ENCODE measurements around the gene CIDEC.
"Not testable (repeated sequence)": the region's sequence is repeated elsewhere in the genome, so short reads cannot be mapped to it uniquely, and the experiment has no call there.

The CIDEC gene

DNA sequence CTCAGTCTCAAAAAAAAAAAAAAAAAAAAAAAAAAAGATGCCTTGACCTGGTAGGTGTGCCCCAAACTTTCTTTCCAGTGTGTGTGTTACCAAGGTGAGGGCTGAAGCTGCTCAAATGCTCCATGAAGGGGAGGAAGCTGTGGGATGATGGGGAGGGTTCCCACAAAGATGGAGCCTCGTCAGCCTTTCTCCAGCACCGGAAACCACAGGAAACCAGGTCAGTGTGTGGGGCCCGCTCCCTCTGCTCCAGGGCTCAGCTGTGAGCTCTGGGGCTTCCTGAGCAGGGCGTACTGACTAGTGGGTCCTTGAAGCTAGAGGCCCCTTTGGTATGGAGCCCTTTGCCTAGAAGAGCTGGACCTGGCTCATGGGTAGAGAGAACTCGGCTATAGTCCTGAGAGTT, 21.9 kb upstream of the CIDEC start:
- DNase-seq (ENCODE audit: low read depth), result no peak
- H3K4me3 ChIP-seq (ENCODE audit: low read depth, low read length), result no peak overlapping the region
- in situ Hi-C loops (cut with HindIII; ENCODE audit: low sequenced_read_pairs), result no loop called here
- TF ChIP-seq, protein P1, sequence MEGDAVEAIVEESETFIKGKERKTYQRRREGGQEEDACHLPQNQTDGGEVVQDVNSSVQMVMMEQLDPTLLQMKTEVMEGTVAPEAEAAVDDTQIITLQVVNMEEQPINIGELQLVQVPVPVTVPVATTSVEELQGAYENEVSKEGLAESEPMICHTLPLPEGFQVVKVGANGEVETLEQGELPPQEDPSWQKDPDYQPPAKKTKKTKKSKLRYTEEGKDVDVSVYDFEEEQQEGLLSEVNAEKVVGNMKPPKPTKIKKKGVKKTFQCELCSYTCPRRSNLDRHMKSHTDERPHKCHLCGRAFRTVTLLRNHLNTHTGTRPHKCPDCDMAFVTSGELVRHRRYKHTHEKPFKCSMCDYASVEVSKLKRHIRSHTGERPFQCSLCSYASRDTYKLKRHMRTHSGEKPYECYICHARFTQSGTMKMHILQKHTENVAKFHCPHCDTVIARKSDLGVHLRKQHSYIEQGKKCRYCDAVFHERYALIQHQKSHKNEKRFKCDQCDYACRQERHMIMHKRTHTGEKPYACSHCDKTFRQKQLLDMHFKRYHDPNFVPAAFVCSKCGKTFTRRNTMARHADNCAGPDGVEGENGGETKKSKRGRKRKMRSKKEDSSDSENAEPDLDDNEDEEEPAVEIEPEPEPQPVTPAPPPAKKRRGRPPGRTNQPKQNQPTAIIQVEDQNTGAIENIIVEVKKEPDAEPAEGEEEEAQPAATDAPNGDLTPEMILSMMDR (IDR thresholded peaks at IDR 0.05; ENCODE audit: low read depth, low read length, missing control alignments), result no peak

DNA sequence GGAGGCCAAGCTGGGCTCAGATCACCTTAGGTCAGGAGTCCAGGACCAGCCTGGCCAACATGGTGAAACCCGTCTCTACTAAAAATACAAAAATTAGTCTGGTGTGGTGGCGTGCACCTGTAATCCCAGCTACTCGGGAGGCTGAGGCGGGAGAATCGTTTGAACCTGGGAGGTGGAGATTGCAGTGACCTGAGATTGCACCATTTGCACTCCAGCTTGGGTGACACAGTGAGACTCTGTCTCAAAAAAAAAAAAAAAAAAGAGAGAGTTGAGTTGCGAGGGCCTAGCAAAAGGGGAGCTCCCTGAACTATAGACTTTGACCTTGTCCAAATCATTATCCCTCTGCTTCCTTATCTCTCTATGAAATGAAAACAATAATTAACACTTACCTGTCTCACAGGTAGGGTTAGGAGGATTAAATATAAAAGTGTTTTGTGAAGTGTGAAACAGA, 20.9 kb upstream of the CIDEC start:
- H3K4me3 ChIP-seq (ENCODE audit: low read depth, low read length); DNase-seq (ENCODE audit: low read depth); in situ Hi-C loops (cut with HindIII; ENCODE audit: low sequenced_read_pairs): not testable (repeated sequence)

DNA sequence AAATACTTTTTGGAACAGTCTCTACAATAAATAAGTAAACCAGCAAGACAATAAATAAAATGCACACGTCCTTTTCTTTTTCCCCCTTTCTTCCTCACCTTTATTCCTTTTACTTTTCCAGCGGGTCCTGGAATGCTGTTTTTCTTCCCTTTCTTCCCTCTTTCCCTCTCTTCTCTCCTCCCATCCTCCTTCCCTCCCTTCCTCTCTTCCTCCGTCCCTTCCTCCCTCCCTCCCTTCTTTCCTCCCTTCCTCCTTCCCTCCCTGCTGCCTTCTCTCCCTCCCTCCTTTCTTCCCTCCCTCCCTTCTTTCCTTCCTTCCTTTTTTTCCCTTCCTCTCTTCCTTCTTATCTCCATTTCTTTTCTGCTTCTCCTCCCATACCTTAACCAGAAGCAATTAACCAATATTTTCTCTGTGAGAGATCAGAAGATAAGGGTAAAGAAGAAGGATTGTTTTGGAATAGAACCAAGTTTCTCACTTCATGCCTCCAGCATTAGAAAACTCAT, 19.3 kb upstream of the CIDEC start:
- H3K4me3 ChIP-seq (ENCODE audit: low read depth, low read length), result no peak overlapping the region
- TF ChIP-seq, protein P1 (IDR thresholded peaks at IDR 0.05; ENCODE audit: low read depth, low read length, missing control alignments), result no peak
- no peak for DNase-seq (ENCODE audit: low read depth)
- in situ Hi-C loops (cut with HindIII; ENCODE audit: low sequenced_read_pairs), result no loop called here

DNA sequence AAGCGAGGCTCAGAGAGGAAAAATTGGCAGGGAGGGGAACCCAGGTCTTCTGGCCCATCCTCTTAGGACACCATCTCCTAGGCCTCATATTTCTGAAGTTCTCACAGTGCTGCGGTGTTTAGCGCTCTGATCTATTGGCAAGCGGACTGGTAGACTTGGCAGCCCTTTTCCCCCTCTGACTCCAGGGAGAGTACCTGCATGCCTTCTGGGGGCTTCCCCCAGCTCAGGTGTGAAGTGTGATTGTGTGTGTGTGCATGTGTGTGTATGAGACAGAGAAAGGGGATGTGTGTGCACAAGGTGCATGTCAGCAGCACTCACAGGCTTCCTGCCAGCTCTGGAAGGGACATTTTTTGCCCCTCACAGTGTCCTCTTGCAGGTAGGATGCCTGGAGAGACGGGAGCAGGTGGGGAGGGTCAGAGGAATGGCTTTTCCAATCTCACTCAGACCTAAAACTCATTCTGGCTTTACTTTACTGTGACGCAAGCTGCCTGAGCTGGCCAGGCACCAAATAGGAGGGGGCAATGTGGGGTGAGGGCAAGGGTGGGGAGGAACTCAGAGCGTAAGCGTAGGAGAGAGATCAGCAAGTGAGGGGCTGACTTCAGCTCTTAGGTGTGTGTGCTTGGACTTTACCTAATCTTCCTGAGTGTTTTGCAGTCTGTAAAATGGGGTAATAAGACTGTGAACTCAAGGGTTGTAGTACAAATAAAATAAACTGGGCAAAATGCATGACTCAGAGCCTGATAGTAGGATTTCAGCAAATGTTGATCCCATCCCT, 18.6 kb upstream of the CIDEC start:
- H3K4me3 ChIP-seq (ENCODE audit: low read depth, low read length), result no peak overlapping the region
- TF ChIP-seq, protein P1 (IDR thresholded peaks at IDR 0.05; ENCODE audit: low read depth, low read length, missing control alignments), result no peak
- in situ Hi-C loops (cut with HindIII; ENCODE audit: low sequenced_read_pairs), result no loop called here
- no peak for DNase-seq (ENCODE audit: low read depth)

DNA sequence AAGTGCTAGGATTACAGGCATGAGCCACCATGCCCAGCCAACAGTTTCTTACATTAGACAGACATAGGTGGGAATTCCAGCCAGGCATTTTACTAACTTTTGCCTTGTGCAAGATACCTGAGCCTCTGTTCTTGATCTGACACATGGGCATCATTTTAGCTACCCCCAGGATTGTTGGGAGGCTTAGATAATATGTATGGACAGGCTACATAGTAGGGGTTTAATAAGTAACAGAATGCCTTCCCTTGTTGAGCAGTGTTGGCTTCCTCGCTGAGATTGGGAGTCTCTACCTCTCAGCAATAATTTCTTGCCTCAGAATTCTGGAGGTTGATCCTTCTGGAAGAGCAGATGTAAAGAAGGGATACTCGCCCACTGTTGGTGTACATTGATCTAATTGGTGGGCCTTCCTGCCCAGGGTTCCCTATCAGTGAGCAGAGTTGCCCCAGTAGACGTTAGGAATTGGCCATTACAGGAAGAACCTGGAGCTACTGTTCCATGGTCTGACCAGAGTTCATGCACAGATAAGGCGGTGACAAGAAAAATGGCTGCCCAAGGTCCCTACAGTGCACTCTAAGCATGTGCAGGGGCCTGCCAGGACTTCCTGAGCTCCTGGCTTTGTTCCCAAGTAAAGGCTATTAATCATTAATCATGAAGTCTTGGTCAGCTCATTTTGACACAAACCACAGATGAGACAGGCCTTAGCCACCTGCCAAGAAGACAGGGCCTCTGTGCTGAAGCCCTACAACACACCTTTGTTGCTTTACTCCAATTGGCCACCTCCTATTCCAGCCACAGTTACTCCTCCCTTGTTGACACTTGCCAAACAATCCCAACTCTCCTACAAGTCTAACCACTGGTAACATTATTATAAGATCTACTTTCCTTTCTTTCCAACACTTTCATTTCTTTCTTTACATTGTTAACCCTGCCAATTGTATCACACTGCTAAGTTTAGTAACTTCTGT, 17.6 kb upstream of the CIDEC start:
- TF ChIP-seq, protein P1 (IDR thresholded peaks at IDR 0.05; ENCODE audit: low read depth, low read length, missing control alignments), result no peak
- in situ Hi-C loops (cut with HindIII; ENCODE audit: low sequenced_read_pairs), result no loop called here
- no peak for DNase-seq (ENCODE audit: low read depth)
- H3K4me3 ChIP-seq (ENCODE audit: low read depth, low read length), result no peak overlapping the region

DNA sequence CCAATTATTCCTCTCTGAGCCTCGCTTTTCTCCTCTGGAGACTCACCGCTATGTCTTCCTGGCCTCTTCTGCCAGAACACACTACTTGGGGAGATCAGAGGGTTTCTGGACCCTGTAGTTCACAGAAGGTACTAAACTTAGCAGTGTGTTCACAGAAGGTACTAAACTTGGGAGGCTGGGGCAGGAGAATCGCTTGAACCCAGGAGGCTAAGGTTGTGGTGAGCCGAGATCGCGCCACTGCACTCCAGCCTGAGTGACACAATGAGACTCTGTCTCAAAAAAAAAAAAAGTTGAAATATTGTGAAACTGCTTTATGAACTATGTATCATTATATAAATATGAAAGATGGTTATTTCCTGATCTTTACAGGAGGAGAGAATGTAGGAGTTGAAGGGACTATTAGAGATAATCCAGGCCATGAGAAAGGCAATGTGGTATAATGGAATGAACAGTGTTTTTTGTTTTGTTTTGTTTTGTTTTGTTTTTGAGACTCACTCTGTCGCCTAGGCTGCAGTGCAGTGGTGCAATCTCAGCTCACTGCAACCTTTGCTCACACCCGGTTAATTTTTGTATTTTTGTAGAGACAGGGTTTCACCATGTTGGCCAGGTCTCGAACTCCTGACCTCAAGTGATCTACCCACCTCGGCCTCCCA, 16.8 kb upstream of the CIDEC start:
- DNase-seq (ENCODE audit: low read depth); H3K4me3 ChIP-seq (ENCODE audit: low read depth, low read length); in situ Hi-C loops (cut with HindIII; ENCODE audit: low sequenced_read_pairs): not testable (repeated sequence)

DNA sequence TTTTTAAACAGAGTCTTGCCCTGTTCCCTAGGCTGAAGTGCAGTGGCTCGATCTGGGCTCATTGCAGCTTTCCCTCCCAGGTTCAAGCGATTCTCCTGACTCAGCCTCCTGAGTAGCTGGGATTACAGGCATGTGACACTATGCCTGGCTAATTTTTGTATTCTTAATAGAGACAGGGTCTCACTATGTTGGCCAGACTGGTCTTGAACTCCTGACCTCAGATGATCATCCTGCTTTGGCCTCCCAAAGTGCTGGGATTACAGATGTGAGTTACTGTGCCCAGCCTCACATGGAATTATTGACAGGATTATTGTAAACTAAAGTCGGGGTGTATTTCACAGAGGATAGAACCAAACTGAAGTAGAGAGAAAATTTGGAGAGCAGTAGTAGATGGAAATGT, 15.7 kb upstream of the CIDEC start:
- DNase-seq (ENCODE audit: low read depth); H3K4me3 ChIP-seq (ENCODE audit: low read depth, low read length); in situ Hi-C loops (cut with HindIII; ENCODE audit: low sequenced_read_pairs): not testable (repeated sequence)
